C1 segment of cervical spinal cord (tissue), 14 donors: ENCODE data around the gene HOXA11.

ENCODE experiments used
- DNase-seq, 14 donors: peaks; one replicate each; lab custom pipeline; 2025; lab: John Stamatoyannopoulos, UW

HOXA11 gene

DNA sequence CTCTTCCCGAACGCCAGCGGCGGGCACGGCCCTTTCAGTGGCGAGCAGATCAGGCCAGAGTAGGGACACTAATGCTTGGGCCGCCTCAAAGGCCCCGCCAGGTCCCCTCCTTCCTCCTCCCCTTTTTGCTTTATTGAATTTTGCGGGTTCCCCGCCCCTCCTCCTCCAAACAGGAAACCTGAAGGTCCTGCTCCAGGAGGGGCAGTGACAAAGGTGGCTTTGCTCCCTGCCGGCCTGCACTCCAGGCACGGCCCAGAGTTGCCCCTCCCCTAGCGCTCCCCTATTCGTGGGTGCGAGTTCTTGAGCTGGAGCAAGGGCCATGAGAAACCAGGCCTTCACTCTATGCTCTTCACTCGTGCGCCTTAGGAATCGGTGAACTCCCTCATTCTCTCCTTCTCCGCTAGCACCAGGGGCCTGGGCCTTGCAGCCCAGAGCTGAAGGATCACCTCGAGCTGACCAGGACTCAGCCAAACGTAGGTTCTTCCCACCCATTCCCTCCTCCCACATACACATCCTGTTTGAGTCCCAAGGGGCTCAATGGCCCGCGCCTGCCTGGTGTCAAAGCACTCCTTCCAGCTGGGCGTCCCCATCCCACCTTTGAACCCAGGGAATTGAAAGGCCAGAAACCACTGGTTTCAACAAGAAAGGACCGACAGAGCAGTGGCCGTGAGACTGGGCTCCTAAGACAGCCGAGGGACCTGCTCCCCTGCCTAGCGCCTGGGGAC lies 36.8 kb downstream of the HOXA11 start:
- no peak for DNase-seq

GRCh38 chr7:27147199-27148030 lies 37.6 kb downstream of the HOXA11 start, which contains the start of gene HOXA6:
Gene HOXA6, minus strand, starts transcription at chr7:27147774. Its CDS starts 25 bp downstream, at chr7:27147749.
- DNase-seq: peak in 8 of 14 donors; percentile 43 to 82 (median 66)

DNA sequence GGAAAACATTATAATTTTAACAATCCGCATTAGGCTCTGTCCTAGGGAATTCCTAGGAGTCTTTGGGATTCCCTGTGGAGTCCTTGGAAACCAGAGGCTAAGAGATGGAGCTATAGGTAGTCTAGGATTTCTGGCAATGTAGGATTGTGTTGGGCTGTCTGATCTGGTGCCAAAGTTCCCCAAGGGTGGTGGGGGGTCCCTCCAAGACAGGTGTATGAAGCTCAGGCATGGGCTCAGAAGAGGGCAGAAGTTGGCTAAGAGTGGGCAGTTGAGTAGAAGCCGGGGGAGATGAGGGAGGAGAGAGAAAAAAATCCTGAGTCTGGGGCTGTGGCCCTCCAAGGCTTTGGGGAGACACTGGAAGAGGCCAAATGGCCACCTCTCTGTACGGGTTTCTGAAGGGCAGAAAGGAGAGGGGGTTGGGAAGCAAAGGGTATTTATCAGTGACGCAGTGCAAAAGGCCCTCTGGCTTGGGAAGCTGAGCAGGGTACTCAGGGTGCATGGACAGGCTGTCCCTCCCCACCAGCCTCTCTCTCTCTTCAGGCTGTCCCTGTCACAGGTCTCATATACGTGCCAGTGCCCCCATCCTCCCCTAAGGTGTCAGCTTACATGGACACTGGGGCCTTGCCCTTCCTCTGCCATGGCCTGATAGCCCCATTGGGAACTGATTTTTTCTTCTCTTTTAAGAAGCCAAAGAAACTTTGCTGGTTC lies 38.4 kb downstream of the HOXA11 start:
- no peak for DNase-seq

- no peak for DNase-seq
Measured at GRCh38 chr7:27145914-27146412, 39.1 kb downstream of the HOXA11 start.

GRCh38 chr7:27145165-27145913 lies 39.7 kb downstream of the HOXA11 start:
- no peak for DNase-seq

GRCh38 chr7:27144781-27145164 lies 40.3 kb downstream of the HOXA11 start:
- no peak for DNase-seq

DNA sequence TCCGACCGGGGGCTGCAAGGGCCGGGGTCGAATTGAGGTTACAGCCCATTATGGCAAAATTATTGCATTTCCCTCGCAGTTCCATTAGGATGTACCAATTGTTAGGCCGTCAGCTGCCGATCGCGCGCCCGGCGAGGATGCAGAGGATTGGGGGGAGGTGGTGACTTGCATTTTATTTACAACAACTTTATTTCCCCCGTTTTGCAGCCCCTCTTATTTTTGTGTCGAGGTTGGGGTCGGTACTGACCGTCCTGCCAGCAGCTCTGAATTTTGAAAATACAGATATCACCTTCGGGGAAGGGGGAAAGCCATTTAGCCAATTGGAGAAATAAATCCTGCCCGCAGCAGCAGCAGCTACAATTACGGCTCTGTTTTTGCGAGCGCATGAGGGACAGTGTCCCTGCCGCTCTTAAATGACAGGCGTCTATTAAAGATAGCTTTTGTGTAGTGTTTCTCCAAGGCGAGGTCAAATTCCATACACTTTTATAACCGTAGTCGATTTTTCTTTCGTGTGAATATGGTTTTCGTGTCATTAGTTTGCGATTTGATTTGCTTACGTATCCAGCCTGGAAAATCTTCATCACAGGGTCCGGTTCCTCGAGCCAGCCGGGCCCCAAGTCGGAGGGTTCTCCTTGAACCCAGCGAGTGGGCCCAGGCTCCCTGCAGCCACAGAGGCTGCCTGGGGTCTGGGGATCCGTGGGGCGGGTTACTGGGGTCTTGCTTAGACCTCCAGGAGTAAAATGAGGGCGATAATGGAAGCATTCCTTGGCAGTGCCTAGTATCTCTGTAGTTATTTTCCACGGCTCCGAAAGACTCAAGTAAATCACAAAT lies 40.9 kb downstream of the HOXA11 start:
- no peak for DNase-seq

GRCh38 chr7:27143023-27143949 lies 41.7 kb downstream of the HOXA11 start, which contains the start of gene HOXA5:
Gene HOXA5, minus strand, starts transcription at chr7:27143681. Its CDS starts 74 bp downstream, at chr7:27143607.
- peak in 11 of 14 donors; percentile 23 to 90 (median 80) for DNase-seq

DNA sequence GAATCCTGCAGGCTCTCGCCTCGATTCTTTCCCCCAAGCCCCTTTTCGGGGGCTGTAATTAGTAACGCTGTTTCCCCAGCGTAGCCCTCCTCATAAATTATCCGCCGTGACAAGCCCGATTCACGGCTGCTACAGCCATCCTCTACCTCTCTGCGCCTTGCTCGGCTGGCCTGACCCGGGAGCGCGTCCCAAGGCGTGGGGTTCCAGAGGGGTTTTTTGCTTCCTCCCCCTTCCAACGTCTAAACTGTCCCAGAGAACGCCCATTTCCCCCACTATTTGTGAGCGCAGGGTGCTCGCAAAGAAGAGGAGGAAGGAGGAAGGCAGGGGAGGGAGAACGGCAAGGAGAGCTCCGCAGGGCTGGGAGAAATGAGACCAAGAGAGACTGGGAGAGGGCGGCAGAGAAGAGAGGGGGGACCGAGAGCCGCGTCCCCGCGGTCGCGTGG lies 42.4 kb downstream of the HOXA11 start:
- DNase-seq: no peak

DNA sequence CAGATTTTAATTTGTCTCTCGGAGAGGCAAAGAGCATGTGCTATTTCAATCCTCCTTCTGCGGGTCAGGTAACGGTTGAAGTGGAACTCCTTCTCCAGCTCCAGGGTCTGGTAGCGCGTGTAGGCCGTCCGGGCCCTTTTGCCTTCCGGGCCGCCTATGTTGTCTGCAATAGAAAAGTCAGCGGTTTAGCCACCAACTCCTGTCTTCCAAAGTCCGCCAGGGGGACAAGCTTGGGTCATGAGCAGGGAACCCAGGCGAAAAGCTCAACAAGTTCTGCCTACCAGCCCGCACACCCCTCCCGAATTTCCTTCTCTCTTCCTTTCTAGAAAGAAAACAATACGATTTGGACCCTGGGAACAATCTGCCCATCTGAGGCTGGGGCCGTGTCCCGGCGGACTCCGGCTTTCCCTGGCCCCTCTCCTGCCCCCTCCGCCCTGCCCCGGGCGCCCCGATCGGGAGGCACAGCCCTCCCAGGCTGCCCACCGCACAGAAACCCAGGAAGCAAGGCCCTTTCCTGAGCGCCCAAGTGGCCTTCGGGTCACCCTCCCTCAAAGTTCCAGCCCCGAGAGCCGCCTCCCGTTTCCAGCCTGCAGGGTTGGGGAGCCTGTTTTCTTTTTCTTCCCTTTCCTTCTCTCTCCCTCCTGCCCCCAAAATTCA lies 43.0 kb downstream of the HOXA11 start:
- no peak for DNase-seq

- no peak for DNase-seq
Measured at GRCh38 chr7:27141137-27141922, 43.7 kb downstream of the HOXA11 start.

DNA sequence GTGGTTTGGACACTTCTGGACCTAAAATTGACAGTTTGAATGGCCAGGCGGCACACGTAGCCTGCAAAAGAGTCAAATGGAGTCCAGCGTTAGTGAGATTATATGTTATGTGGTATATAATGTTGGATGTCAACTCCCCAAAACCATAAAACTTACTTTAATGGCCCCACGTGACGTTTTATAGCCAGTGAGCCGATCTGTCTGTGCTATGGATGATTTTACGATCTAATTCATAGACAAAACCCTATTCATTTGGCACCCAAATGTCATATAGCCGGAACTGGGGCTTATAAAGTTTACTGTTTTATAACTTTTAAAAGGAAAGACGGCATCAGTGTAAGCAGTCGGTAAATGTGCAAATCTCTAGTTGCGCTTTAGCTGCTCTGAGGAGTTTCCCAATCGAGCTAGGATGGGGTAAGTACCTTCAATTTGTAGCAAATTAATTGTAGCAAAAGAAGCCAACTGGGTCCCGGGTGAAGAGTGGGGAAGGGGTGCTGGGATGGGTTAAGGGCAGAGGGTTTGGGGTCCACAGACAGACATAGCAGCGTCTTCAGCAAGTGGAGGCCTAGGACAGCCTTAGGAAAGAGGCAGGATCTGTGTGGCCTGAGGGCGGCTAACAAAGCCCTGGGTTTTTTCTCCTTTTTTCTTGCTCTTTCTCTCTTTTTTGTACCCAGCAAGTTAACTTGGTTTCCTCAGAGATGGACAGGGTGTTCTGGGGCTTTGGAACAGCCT lies 44.7 kb downstream of the HOXA11 start:
- DNase-seq: no peak

DNA sequence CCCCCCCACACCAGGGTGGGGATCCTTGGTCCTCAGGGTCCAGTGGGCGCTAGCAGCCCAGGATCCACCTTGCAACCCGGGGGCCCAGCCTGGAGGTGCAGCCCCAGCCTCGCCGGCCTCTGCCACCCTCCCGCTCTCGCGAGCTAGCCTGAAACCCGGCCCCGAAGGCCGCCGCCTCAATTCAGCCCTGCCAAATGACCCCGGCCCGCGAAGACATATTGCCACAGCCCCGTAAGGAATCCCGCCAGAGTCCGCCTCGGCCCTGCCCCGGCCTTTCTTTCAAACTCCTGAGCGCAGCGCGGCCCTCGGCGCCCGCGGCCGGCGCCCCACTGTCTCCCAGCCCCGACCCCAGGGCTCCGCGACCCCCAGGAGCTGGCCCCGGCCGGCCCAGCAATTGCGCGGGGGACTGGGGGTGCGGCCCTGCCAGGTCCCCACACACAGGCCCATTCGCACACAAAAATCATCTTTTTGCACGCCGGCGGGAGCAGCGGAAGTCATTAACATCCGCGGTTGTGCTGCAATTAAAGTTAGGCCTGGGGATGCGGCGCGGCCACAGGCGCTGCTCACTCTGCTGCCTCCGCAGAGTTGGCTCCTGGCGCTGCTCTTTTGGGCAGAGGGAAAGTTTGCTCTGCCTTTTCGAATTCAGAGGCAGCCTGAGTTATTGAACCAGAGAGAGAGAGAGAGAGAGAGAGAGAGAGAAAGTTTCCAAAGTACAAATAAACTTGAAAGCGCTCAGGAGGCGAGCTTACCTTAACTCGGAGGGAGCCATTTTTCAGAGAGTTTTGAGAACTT lies 45.5 kb downstream of the HOXA11 start:
- no peak for DNase-seq

- DNase-seq: no peak
Measured at GRCh38 chr7:27138985-27139333, 46.1 kb downstream of the HOXA11 start.

DNA sequence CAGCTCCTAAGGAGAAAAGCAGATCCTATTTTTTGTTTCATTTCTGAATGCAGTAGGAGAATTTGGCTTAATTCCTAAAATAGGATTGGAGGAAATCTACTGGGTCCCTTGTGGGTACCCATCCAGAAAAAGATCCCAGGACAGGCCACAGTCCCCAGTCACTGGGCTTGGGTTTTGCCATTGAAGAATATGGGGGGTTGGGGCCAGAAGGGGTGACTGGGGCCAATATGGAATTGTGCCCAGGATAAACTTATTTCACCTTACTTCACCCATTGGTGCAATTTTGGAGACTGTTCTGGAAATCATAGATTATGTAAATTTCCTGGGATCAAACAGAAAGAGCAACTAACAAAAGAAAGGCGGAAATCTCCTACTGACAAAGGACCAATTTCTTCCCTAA lies 46.6 kb downstream of the HOXA11 start:
- DNase-seq: no peak

DNA sequence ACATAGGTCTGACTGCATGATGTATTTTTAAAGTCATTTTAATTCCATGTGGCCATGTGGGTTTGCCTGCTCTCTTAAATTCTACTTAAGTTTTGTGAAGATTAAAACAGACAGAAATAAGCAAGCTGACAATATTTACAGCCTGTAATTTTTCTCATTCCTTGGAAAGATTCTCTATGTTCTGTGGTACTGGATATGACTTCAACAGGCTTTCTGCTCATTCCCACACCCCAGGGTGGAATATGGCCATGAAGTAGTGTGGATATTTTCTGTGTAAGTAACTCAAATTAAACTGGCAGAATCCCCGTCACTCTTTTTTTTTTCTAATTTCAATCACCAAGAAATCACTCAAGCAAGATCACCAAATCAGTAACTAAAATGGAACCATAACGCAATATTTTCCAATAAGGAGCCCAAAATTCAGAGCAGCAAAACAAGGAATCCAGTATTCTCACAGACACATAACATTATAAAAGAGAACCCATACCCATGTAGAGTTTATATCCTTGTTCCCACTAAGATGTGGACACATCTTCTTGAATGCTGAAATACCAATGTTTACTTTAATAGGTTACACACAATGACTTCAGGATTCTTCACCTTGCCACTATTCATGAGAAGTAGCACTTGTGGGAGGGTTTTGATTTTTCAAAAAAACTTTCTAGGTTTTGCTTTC lies 47.3 kb downstream of the HOXA11 start:
- DNase-seq: no peak
